Fibroblast of lung (primary cell): ENCODE data around the gene PPARG.

Experiments used
- CTCF ChIP-seq, 2 donors: IDR thresholded peaks in 1 of 2; conservative IDR thresholded peaks in 1 of 2; 1 replicate in 1 of 2; 2 replicates in 1 of 2; pipeline ENCODE4 v1.5.1; 2011 to 2012; ENCODE audit warnings: low read length in 2 of 2, control low read depth in 1 of 2, inconsistent platforms in 1 of 2, low read depth in 1 of 2, mild to moderate bottlenecking in 1 of 2
- EZH2 ChIP-seq: IDR thresholded peaks from 2 replicates; pipeline ENCODE4 v1.5.1; 2012; ENCODE audit warnings: low read length, control low read depth, mild to moderate bottlenecking; ENCODE audit errors: missing control alignments

DNA sequence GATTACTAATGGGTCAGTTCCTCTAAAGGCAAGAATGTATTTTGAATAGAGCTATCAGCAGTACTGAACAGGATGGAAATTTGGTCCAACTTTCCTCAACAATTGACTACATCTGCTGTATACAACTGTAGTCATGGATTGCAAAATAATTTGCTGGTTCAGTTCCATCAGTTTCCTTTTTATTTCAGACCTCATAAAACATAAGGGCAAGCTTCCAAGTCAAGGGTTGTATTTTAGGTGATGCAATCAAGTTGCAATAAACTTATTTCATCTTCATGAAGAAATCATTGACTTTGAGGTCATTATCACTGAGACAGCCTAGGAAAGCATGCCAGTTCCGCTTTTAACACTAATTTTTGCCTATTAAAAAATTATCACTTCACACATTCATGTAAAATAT lies 105.0 kb downstream of the PPARG start:
- TF ChIP-seq CTCF (conservative IDR thresholded peaks at IDR 0.05 in 1 of 2, IDR thresholded peaks at IDR 0.05 in 1 of 2; ENCODE audit: low read depth in 1 of 2, low read length in 2 of 2) (no peak), EZH2 (no peak)
